ENCODE data around the gene ACVR2A.

Gene ACVR2A

DNA sequence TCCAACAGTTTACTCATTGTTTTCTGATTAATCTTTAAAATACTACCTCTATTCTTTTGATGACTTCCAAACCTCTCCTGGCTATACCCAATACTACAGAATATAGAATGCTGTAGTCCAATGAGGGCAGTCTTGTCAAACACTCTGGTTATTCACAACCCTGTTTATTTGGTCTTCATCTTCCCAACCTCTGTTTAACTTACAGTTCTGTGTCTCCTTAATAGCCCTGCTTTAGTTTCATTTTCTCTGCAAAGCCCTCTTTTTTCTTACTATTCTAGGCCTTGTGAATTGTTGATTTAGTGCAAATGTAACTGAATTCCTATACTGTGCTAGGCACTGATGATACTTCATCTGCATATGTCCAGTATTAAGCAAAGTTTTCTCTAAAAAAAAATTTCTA, 40.0 kb downstream of the ACVR2A start:
- Histone ChIP-seq H2AFZ (ENCODE audit: low read length, unreplicated experiment) (no peak overlapping the region), H3K36me3 (ENCODE audit: insufficient read depth, low read length) (no peaks in the 10 kb centered on the region), H3K27ac (ENCODE audit: low read depth, low read length) (no peak overlapping the region), H3K4me1 (ENCODE audit: control insufficient read depth, insufficient read depth, low read length, unreplicated experiment) (peaks cover 8% of the 10 kb centered on the region), H3K27me3 (ENCODE audit: insufficient read depth, low read length) (no peaks in the 10 kb centered on the region), H3K4me3 (ENCODE audit: low read depth, low read length) (peak overlapping the region; percentile 52), H3K79me2 (ENCODE audit: control insufficient read depth, insufficient read depth, low read length, unreplicated experiment) (peaks cover 29% of the 10 kb centered on the region)

GRCh38 chr2:147886136-147886535, 41.3 kb downstream of the ACVR2A start:
- Histone ChIP-seq H3K4me3 (ENCODE audit: low read depth, low read length) (no peak overlapping the region), H3K27ac (ENCODE audit: low read depth, low read length) (no peak overlapping the region), H3K36me3 (ENCODE audit: insufficient read depth, low read length) (no peaks in the 10 kb centered on the region), H3K79me2 (ENCODE audit: control insufficient read depth, insufficient read depth, low read length, unreplicated experiment) (peaks cover 27% of the 10 kb centered on the region), H3K4me1 (ENCODE audit: control insufficient read depth, insufficient read depth, low read length, unreplicated experiment) (peaks cover 8% of the 10 kb centered on the region), H2AFZ (ENCODE audit: low read length, unreplicated experiment) (no peak overlapping the region), H3K27me3 (ENCODE audit: insufficient read depth, low read length) (no peaks in the 10 kb centered on the region)

GRCh38 chr2:147888680-147889079, 43.9 kb downstream of the ACVR2A start:
- Histone ChIP-seq H3K27me3 (ENCODE audit: insufficient read depth, low read length) (no peaks in the 10 kb centered on the region), H3K4me3 (ENCODE audit: low read depth, low read length) (no peak overlapping the region), H3K27ac (ENCODE audit: low read depth, low read length) (no peak overlapping the region), H3K36me3 (ENCODE audit: insufficient read depth, low read length) (no peaks in the 10 kb centered on the region), H3K4me1 (ENCODE audit: control insufficient read depth, insufficient read depth, low read length, unreplicated experiment) (peaks cover 8% of the 10 kb centered on the region), H2AFZ (ENCODE audit: low read length, unreplicated experiment) (no peak overlapping the region), H3K79me2 (ENCODE audit: control insufficient read depth, insufficient read depth, low read length, unreplicated experiment) (peaks cover 28% of the 10 kb centered on the region)

DNA sequence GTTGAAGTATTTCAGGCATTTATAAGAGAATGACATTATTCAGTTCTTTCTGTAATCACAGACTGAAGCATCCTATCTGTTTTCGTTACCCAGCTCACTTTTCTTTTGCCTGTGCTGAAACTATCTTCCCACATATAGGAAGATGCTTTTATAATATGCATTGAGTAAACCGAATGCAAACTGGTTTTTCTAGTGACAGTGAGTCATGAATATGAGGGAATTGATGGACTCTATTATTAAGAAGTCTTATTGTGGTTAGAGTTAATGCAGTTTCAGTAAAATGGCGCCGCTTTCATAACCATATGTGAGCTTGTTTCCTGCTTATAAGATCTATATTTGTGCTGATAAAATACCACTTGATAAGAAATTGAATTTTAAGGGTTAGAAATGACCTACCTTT, 59.2 kb downstream of the ACVR2A start:
- Histone ChIP-seq H3K79me2 (ENCODE audit: control insufficient read depth, insufficient read depth, low read length, unreplicated experiment) (no peaks in the 10 kb centered on the region), H3K36me3 (ENCODE audit: insufficient read depth, low read length) (no peaks in the 10 kb centered on the region), H3K4me3 (ENCODE audit: low read depth, low read length) (no peak overlapping the region), H3K27me3 (ENCODE audit: insufficient read depth, low read length) (no peaks in the 10 kb centered on the region), H2AFZ (ENCODE audit: low read length, unreplicated experiment) (no peak overlapping the region), H3K27ac (ENCODE audit: low read depth, low read length) (no peak overlapping the region), H3K4me1 (ENCODE audit: control insufficient read depth, insufficient read depth, low read length, unreplicated experiment) (no peaks in the 10 kb centered on the region)

GRCh38 chr2:147909178-147909577, 64.3 kb downstream of the ACVR2A start:
- Histone ChIP-seq H3K79me2 (ENCODE audit: control insufficient read depth, insufficient read depth, low read length, unreplicated experiment) (no peaks in the 10 kb centered on the region), H3K4me3 (ENCODE audit: low read depth, low read length) (no peak overlapping the region), H3K4me1 (ENCODE audit: control insufficient read depth, insufficient read depth, low read length, unreplicated experiment) (peaks cover 9% of the 10 kb centered on the region), H2AFZ (ENCODE audit: low read length, unreplicated experiment) (no peak overlapping the region), H3K27ac (ENCODE audit: low read depth, low read length) (no peak overlapping the region), H3K36me3 (ENCODE audit: insufficient read depth, low read length) (no peaks in the 10 kb centered on the region), H3K27me3 (ENCODE audit: insufficient read depth, low read length) (no peaks in the 10 kb centered on the region)

- Histone ChIP-seq H3K79me2 (ENCODE audit: control insufficient read depth, insufficient read depth, low read length, unreplicated experiment) (no peaks in the 10 kb centered on the region), H3K27me3 (ENCODE audit: insufficient read depth, low read length) (no peaks in the 10 kb centered on the region), H3K36me3 (ENCODE audit: insufficient read depth, low read length) (no peaks in the 10 kb centered on the region), H3K4me1 (ENCODE audit: control insufficient read depth, insufficient read depth, low read length, unreplicated experiment) (peaks cover 9% of the 10 kb centered on the region), H3K4me3 (ENCODE audit: low read depth, low read length) (no peak overlapping the region), H2AFZ (ENCODE audit: low read length, unreplicated experiment) (no peak overlapping the region), H3K27ac (ENCODE audit: low read depth, low read length) (no peak overlapping the region)
Measured at GRCh38 chr2:147910990-147911473, 66.2 kb downstream of the ACVR2A start.

- H3K36me3 ChIP-seq (ENCODE audit: insufficient read depth, low read length), result peaks cover 4% of the 10 kb centered on the region; the same call in 1 of the 2 replicates
- H3K27me3 ChIP-seq (ENCODE audit: insufficient read depth, low read length), result no peaks in the 10 kb centered on the region
- H3K27ac ChIP-seq (ENCODE audit: low read depth, low read length), result no peak overlapping the region
- no peak overlapping the region for H2AFZ ChIP-seq (ENCODE audit: low read length, unreplicated experiment)
- no peak overlapping the region for H3K4me3 ChIP-seq (ENCODE audit: low read depth, low read length)
- H3K79me2 ChIP-seq (ENCODE audit: control insufficient read depth, insufficient read depth, low read length, unreplicated experiment), result no peaks in the 10 kb centered on the region
- peaks cover 9% of the 10 kb centered on the region for H3K4me1 ChIP-seq (ENCODE audit: control insufficient read depth, insufficient read depth, low read length, unreplicated experiment)
Measured at GRCh38 chr2:147913701-147914480, 69.1 kb downstream of the ACVR2A start.

DNA sequence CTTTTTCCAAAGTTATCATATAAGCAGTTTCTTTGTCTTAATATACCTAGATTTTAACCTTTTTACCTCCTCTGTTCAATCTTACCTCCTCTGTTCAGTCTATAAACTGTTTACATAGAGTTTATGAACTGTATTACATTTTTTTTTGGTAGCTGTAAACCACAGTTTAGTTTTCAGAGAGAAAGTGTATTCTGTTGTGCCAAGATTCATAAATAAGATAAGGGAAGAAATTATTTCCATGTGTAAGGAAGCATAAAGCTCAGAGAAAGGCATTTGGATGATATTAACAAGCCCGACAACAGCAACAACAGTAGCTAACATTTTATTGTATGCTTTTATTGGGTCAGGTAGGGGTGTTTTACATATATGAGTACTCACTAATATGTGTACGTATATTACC, 71.2 kb downstream of the ACVR2A start:
- H3K27ac ChIP-seq (ENCODE audit: low read depth, low read length), result no peak overlapping the region
- peaks cover 4% of the 10 kb centered on the region; the same call in 1 of the 2 replicates for H3K36me3 ChIP-seq (ENCODE audit: insufficient read depth, low read length)
- H2AFZ ChIP-seq (ENCODE audit: low read length, unreplicated experiment), result no peak overlapping the region
- H3K27me3 ChIP-seq (ENCODE audit: insufficient read depth, low read length), result no peaks in the 10 kb centered on the region
- no peak overlapping the region for H3K4me3 ChIP-seq (ENCODE audit: low read depth, low read length)
- no peaks in the 10 kb centered on the region for H3K79me2 ChIP-seq (ENCODE audit: control insufficient read depth, insufficient read depth, low read length, unreplicated experiment)
- H3K4me1 ChIP-seq (ENCODE audit: control insufficient read depth, insufficient read depth, low read length, unreplicated experiment), result peaks cover 9% of the 10 kb centered on the region

DNA sequence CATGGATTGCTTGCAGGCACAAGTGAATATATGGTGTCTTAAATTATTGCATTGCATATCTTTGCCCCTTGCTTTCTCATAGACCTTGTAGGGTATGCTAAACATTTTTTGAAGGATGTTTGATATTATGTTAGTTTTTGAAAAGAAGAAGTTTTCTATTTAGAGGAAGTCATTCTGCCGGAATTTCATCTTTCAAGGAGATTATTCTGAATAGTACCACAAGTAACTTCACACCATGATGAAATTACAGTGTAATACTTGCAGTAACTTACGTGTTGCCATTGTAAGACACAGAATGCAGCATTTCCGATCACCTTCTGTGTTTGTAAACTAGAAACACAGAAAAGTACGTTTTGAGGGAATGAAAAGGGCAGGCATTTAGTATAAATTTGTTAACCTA, 71.9 kb downstream of the ACVR2A start:
- H3K79me2 ChIP-seq (ENCODE audit: control insufficient read depth, insufficient read depth, low read length, unreplicated experiment), result no peaks in the 10 kb centered on the region
- H3K4me1 ChIP-seq (ENCODE audit: control insufficient read depth, insufficient read depth, low read length, unreplicated experiment), result peaks cover 9% of the 10 kb centered on the region
- no peak overlapping the region for H2AFZ ChIP-seq (ENCODE audit: low read length, unreplicated experiment)
- peaks cover 4% of the 10 kb centered on the region; the same call in 1 of the 2 replicates for H3K36me3 ChIP-seq (ENCODE audit: insufficient read depth, low read length)
- no peaks in the 10 kb centered on the region for H3K27me3 ChIP-seq (ENCODE audit: insufficient read depth, low read length)
- H3K27ac ChIP-seq (ENCODE audit: low read depth, low read length), result no peak overlapping the region
- no peak overlapping the region for H3K4me3 ChIP-seq (ENCODE audit: low read depth, low read length)

DNA sequence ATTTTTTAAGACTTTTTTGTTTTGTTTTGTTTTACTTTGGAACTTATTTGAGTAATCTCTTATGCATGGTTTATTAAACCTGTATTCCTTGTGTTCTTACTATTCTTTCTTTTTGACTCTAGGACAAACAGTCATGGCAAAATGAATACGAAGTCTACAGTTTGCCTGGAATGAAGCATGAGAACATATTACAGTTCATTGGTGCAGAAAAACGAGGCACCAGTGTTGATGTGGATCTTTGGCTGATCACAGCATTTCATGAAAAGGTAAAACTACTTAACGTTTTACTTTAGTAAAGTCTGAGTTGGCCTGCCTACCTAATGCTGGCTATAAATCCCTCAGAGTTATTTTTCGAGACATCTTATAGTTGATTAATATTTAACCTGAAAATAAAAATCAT, 72.3 kb downstream of the ACVR2A start:
- no peaks in the 10 kb centered on the region for H3K27me3 ChIP-seq (ENCODE audit: insufficient read depth, low read length)

DNA sequence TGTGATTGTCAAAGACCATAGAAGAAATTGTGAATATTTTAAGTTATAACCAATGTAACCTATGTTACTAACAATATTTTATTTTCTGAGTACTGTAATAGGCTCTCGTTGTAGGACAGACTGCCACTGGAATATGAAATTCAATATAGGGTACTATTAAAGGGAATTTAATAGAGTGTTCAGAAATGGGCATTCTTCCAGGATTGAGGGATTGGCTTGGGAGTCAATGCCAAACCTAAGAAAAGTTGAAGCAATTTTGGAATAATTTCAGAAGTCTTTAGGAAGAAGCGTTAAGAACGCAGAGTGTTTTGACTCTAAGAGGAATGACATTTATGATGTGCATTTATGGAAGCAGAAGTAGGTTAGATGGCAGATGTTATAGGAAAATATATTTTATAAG, 79.0 kb downstream of the ACVR2A start:
- Histone ChIP-seq H3K4me1 (ENCODE audit: control insufficient read depth, insufficient read depth, low read length, unreplicated experiment) (no peaks in the 10 kb centered on the region), H3K4me3 (ENCODE audit: low read depth, low read length) (no peak overlapping the region), H3K27ac (ENCODE audit: low read depth, low read length) (no peak overlapping the region)

More for the DNA sequence above, 72.3 kb downstream of the ACVR2A start:
- Histone ChIP-seq H3K4me1 (ENCODE audit: control insufficient read depth, insufficient read depth, low read length, unreplicated experiment) (peaks cover 9% of the 10 kb centered on the region), H3K79me2 (ENCODE audit: control insufficient read depth, insufficient read depth, low read length, unreplicated experiment) (no peaks in the 10 kb centered on the region), H3K27ac (ENCODE audit: low read depth, low read length) (no peak overlapping the region), H3K36me3 (ENCODE audit: insufficient read depth, low read length) (peaks cover 4% of the 10 kb centered on the region; the same call in 1 of the 2 replicates), H3K4me3 (ENCODE audit: low read depth, low read length) (no peak overlapping the region), H2AFZ (ENCODE audit: low read length, unreplicated experiment) (no peak overlapping the region)

More for the DNA sequence above, 79.0 kb downstream of the ACVR2A start:
- Histone ChIP-seq H2AFZ (ENCODE audit: low read length, unreplicated experiment) (no peak overlapping the region), H3K27me3 (ENCODE audit: insufficient read depth, low read length) (no peaks in the 10 kb centered on the region), H3K79me2 (ENCODE audit: control insufficient read depth, insufficient read depth, low read length, unreplicated experiment) (no peaks in the 10 kb centered on the region), H3K36me3 (ENCODE audit: insufficient read depth, low read length) (no peaks in the 10 kb centered on the region)
